Common myeloid progenitor, CD34-positive (primary cell): ENCODE measurements around the gene EIF3D.
A peak's percentile ranks its signal among the peaks of the same experiment; 100 is the strongest.

ENCODE experiments used
- CTCF ChIA-PET: fragments of 350-600 bp; sonication (Branson Sonifier 250); formaldehyde crosslinking; loops from one replicate; lab custom pipeline; 2021; ENCODE audit warnings: antibody characterized with exemption; lab: Charles Lee
- POLR2A ChIA-PET: fragments of 350-600 bp; sonication (Branson Sonifier 250); formaldehyde crosslinking; loops from one replicate; lab custom pipeline; 2021; ENCODE audit warnings: antibody characterized with exemption; lab: Charles Lee
- DNase-seq, 3 donors: peaks; one replicate each; pipeline versions ENCODE4 v3.0.0 to v3.0.0-alpha.2; 2013
- H3K27ac ChIP-seq, 2 experiments: 1 replicate in 1 of 2; 2 replicates in 1 of 2; pipeline ENCODE4 v1.7.0; 2013; ENCODE audit warnings: inconsistent platforms in 2 of 2, low read length in 2 of 2, mild to moderate bottlenecking in 2 of 2, low read depth in 1 of 2, moderate library complexity in 1 of 2; ENCODE audit not compliant: severe bottlenecking in 2 of 2, insufficient read depth in 1 of 2, poor library complexity in 1 of 2
- H3K27me3 ChIP-seq, 5 experiments: replicated peaks in 2 of 5; 1 replicate in 3 of 5; 2 replicates in 2 of 5; pipeline versions ENCODE4 v1.6.1 to v1.7.0; 2013; ENCODE audit warnings: low read length in 4 of 5, mild to moderate bottlenecking in 2 of 5, moderate library complexity in 2 of 5, inconsistent platforms in 1 of 5; ENCODE audit not compliant: insufficient read depth in 5 of 5, control insufficient read depth in 4 of 5
- H3K36me3 ChIP-seq, 4 experiments: 1 replicate in 2 of 4; 2 replicates in 2 of 4; pipeline versions ENCODE4 v1.6.1 to v1.7.0; 2013; ENCODE audit warnings: low read length in 3 of 4, control low read depth in 1 of 4, mild to moderate bottlenecking in 1 of 4; ENCODE audit not compliant: control insufficient read depth in 4 of 4, insufficient read depth in 4 of 4
- H3K4me1 ChIP-seq, 4 experiments: 1 replicate in 3 of 4; 2 replicates in 1 of 4; pipeline versions ENCODE4 v1.6.1 to v1.7.1; 2013; ENCODE audit warnings: low read length in 3 of 4, mild to moderate bottlenecking in 3 of 4, control low read depth in 1 of 4, inconsistent platforms in 1 of 4, moderate library complexity in 1 of 4; ENCODE audit not compliant: control insufficient read depth in 4 of 4, insufficient read depth in 4 of 4; ENCODE audit errors: control extremely low read depth in 1 of 4
- H3K4me3 ChIP-seq, 7 experiments: 1 replicate in 4 of 7; 2 replicates in 3 of 7; pipeline versions ENCODE4 v1.5.1 to v1.7.0; 2013; ENCODE audit warnings: mild to moderate bottlenecking in 7 of 7, low read length in 6 of 7, moderate library complexity in 6 of 7, inconsistent platforms in 2 of 7, low read depth in 2 of 7, control low read depth in 1 of 7; ENCODE audit not compliant: insufficient read depth in 4 of 7, control insufficient read depth in 1 of 7; ENCODE audit errors: extremely low read depth in 1 of 7
- H3K9me3 ChIP-seq, 5 experiments: 1 replicate in 4 of 5; 2 replicates in 1 of 5; pipeline versions ENCODE4 v1.6.1 to v1.7.1; 2013; ENCODE audit warnings: low read length in 4 of 5, mild to moderate bottlenecking in 2 of 5, inconsistent platforms in 1 of 5, low read depth in 1 of 5, moderate library complexity in 1 of 5; ENCODE audit not compliant: control insufficient read depth in 4 of 5, insufficient read depth in 2 of 5; ENCODE audit errors: control extremely low read depth in 1 of 5
- WGBS: methylation state at CpG from one replicate; pipeline ENCODE4 v1.1.5; 2013; ENCODE audit not compliant: insufficient coverage; 5-methylcytosine and 5-hydroxymethylcytosine counted together

The EIF3D gene

DNA sequence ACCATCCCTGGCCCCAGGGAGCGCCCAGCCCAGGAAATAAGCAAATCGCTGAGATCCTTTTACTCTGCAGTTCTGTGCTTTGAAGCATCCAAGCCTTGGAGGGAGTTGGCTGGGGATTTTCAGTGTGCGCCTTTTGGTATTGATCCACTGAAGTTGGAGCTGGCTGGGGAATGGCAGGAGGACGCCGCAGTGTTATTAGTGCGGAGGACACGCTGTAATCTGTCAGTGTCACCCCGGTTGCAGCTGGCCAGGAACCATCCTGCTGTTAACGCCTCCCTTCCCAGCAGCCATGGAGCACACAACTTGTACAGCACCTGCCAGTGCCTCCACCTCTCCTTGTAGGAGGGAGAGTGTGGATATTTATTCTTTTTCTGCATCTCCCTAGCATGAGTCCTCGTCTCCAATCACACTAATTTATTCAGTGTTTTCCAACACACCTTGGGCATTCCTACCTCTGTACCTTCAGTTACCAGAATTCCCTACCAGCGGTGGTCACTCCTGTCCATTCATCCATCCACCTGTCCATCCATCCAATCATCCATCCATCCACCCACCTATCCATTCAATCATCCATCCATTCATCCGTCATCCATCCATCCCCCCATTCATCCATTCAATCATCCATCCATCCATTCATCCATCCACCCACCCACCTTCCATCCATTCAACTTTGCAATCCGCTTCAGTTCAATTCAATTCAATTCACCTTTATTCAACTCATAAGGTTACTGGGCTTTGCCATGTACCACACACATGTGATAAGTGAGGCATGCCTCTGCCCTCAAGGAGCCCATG is 21.9 kb upstream of the EIF3D start:
- H3K27me3 ChIP-seq, result peaks cover 0 to 2% (median 0%) of the 10 kb centered on the region in 5 experiments
- WGBS, result 95% methylated on average over 11 of the region's 13 CpGs
- H3K9me3 ChIP-seq, result no peaks in the 10 kb centered on the region
- CTCF ChIA-PET, result interaction anchor here (0.9 to 1.7 kb wide), 2 partner anchors 8 to 207 kb away, joined by 3 to 4 read pairs; no protein-coding TSS in a partner anchor
- POLR2A ChIA-PET, result no interaction called here
- peaks cover 0 to 33% (median 11%) of the 10 kb centered on the region in 4 experiments for H3K4me1 ChIP-seq
- no peaks in the 10 kb centered on the region for H3K36me3 ChIP-seq
- no peak overlapping the region for H3K4me3 ChIP-seq
- no peak overlapping the region for H3K27ac ChIP-seq
- DNase-seq, result no peak

DNA sequence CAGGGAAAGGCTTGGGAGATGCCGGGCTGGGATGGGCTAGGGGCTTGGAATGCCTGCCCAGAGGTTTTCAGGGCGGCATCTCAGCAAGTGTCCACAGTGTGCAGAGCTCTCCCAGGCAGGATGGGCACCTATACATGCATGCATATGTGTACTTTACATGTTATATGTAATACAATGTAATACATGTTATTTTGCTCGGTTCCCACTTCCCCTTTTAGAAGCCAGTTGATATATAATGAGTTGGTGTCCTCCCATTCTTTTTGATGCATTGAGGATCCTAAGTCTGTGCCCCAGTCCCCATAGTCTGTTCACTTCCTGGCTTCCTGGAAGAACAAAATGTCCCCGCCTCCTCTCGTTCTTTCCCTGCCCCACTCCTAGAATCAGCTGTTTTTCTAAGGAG is 20.1 kb upstream of the EIF3D start:
- Histone ChIP-seq H3K36me3 (no peaks in the 10 kb centered on the region), H3K4me3 (no peak overlapping the region), H3K4me1 (peaks cover 0 to 30% (median 10%) of the 10 kb centered on the region in 4 experiments), H3K27ac (no peak overlapping the region), H3K9me3 (no peaks in the 10 kb centered on the region), H3K27me3 (peaks cover 0 to 2% (median 0%) of the 10 kb centered on the region in 5 experiments)
- CTCF ChIA-PET, result interaction anchor here (1.0 to 1.7 kb wide), 2 partner anchors 13 to 18 kb away, joined by 3 to 5 read pairs; no protein-coding TSS in a partner anchor
- peak in 2 of 3 donors; percentile 28 to 29 for DNase-seq
- WGBS, result 100% methylated on average over 1 of the region's 5 CpGs
- POLR2A ChIA-PET, result no interaction called here

DNA sequence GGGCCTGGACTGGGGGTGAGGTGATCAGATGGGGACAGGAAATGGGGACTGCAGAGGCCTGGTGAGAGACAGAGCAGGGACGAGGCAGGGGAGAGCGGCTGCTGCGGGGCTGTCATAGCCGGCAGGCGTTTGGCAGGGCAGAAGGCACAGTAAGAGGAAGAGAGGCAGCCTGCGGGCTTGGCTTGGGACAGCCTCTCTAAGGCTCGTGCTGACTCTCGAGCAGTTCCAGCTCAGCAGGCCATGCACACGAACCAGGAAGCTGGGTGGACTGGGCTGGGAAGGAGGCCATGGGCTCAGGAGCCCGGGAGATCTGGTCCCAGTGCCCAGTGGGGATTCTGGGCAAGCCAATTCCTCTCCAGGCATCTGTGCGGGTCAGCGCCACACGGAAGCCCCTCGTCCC is 19.6 kb upstream of the EIF3D start:
- CTCF ChIA-PET, result interaction anchor here (1.0 to 1.7 kb wide), 2 partner anchors 14 to 18 kb away, joined by 3 to 5 read pairs; no protein-coding TSS in a partner anchor
- POLR2A ChIA-PET, result no interaction called here
- H3K36me3 ChIP-seq, result no peaks in the 10 kb centered on the region
- peaks cover 0 to 30% (median 10%) of the 10 kb centered on the region in 4 experiments for H3K4me1 ChIP-seq
- no peak overlapping the region for H3K27ac ChIP-seq
- WGBS, result 79% methylated on average over 14 of the region's 14 CpGs
- peaks cover 0 to 2% (median 0%) of the 10 kb centered on the region in 5 experiments for H3K27me3 ChIP-seq
- no peaks in the 10 kb centered on the region for H3K9me3 ChIP-seq
- no peak overlapping the region for H3K4me3 ChIP-seq
- DNase-seq, result no peak

DNA sequence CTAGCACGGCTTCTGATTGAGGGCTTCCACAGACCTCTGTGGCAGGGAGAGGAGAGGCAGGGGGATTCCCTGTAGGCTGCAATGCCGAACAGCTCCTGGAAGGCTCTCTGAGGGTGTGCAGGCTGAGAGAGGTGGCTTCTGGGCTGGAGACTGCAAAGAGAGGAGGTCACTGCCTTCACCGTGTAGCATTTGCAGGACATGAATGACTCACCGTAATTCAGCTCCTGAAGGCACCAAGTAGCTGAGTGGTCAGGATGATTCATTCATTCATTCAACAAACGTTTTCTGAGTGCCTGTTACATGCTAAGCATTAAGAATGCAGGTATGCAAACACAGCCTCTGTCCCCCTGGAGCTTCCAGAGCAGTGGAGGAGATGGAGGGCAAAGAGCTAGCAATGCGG is 18.0 kb upstream of the EIF3D start:
- DNase-seq, result no peak
- Histone ChIP-seq H3K4me1 (peaks cover 0 to 20% (median 6%) of the 10 kb centered on the region in 4 experiments), H3K27ac (no peak overlapping the region), H3K36me3 (no peaks in the 10 kb centered on the region), H3K27me3 (peaks cover 0 to 2% (median 0%) of the 10 kb centered on the region in 5 experiments), H3K9me3 (no peaks in the 10 kb centered on the region), H3K4me3 (no peak overlapping the region)
- ChIA-PET POLR2A (no interaction called here), CTCF (interaction anchor here (0.7 to 2.6 kb wide), 15 partner anchors 9 to 431 kb away, joined by 3 to 8 read pairs (median 3); no protein-coding TSS in a partner anchor)
- 78% methylated on average over 4 of the region's 6 CpGs for whole genome bisulfite sequencing

DNA sequence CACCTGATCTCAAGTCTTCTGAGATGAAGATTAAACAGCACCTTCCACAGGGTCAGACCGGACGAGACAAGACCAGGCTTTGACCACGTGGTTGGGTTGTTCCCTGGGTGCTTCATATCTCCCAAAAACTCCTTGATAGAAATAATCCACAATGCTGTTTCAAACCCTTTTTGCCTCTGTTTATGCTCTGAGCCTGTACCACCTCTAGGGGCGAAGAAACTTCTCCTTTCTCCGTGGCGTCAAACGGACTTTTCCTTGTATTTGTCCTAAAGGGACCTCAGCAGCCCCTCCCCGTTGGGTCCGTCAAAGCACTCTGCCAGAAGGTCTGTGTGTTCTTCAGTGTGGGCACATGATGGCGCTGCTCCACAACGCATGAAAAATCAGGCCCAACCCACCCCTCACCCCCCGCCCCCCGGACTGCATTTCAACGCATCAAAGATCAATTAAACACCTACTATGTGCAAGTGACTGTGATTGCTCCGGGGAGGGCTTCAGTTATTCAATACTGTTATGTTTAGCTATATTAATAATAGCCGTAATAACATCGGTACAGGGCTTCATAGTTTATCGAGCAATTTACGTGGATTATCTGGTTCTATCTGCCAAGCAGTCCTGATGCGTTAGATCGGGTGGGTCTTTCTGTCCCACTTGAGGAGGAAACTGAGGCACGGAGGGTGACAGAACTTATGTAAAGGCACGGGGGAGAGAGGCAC is 17.3 kb upstream of the EIF3D start:
- Histone ChIP-seq H3K4me3 (peak overlapping the region in 1 of 7 experiments; percentile 12), H3K27ac (no peak overlapping the region), H3K9me3 (no peaks in the 10 kb centered on the region), H3K27me3 (peaks cover 0 to 2% (median 0%) of the 10 kb centered on the region in 5 experiments), H3K4me1 (peaks cover 0 to 13% (median 5%) of the 10 kb centered on the region in 4 experiments), H3K36me3 (no peaks in the 10 kb centered on the region)
- ChIA-PET POLR2A (no interaction called here), CTCF (interaction anchor here (1.0 to 2.6 kb wide), 10 partner anchors 168 to 498 kb away, joined by 3 to 8 read pairs (median 4); no protein-coding TSS in a partner anchor)
- DNase-seq, result peak; percentile 86 to 91 (median 88)
- WGBS, result 37% methylated on average over 15 of the region's 23 CpGs

DNA sequence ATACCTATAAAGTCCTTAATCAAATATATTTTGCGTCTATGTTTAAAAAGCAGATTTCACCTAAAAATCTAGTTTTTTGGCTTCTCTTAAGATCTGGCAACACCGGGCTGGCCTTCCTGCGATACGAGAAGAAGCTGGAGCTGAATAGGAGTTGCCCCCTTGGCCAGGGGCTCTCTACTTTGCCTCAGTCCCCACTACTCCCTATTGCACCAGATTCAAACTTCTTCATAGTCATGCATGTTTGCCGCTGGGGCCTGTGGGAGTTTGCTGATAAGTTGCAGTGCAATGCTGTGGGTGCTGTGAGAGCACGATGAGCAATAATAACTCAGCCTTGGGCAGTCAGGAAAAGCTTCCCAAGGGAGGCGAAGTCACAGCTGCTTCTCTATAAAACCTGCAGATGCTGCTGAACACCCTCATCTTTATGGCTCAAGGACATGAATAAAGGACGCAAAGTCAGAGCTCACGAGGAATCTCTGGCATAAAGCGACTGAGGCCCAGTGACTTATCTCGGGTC is 15.2 kb upstream of the EIF3D start:
- ChIA-PET POLR2A (no interaction called here), CTCF (interaction anchor here (0.6 to 1.6 kb wide), 8 partner anchors 9 to 445 kb away, joined by 3 to 6 read pairs (median 3); no protein-coding TSS in a partner anchor)
- no peaks in the 10 kb centered on the region for H3K9me3 ChIP-seq
- no peak overlapping the region for H3K27ac ChIP-seq
- WGBS, result 91% methylated on average over 8 of the region's 11 CpGs
- no peaks in the 10 kb centered on the region for H3K36me3 ChIP-seq
- H3K27me3 ChIP-seq, result no peaks in the 10 kb centered on the region
- H3K4me3 ChIP-seq, result no peak overlapping the region
- peaks cover 0 to 9% (median 5%) of the 10 kb centered on the region in 4 experiments for H3K4me1 ChIP-seq
- no peak for DNase-seq
